Measurements from ENCODE around the gene YWHAE.

Gene YWHAE

DNA sequence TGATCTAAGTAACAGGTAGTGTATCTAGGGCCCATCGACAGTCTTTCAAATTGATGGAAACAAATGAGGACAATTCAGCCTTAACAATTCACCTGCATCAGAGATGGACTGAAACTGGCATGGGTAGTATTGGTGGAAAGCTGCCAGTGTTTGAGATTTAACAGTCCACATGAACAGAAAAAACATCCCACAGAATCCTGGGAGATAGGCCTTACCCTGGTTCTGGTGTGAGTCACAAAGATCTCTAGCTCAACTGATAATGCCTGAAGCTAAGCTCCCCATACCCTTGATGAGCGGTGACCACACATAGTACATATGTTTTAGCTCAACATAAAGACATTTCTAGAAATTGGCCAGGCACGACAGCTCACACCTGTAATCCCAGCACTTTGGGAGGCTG is 34.1 kb upstream of the YWHAE start:
- Histone ChIP-seq H3K9ac (no peak overlapping the region), H2AFZ (ENCODE audit: low read depth) (no peak overlapping the region), H3K4me1 (ENCODE audit: low read depth, poor library complexity, severe bottlenecking) (peaks cover 23% of the 10 kb centered on the region), H3K4me2 (no peak overlapping the region), H3K79me2 (ENCODE audit: insufficient read depth, low read depth) (peaks cover 43% of the 10 kb centered on the region; the same call in 1 of the 2 replicates), H3K4me3 (IDR thresholded peaks at IDR 0.05; ENCODE audit: insufficient read depth, low read depth, low read length) (no peak overlapping the region), H3K27me3 (ENCODE audit: insufficient read depth, low read depth) (no peaks in the 10 kb centered on the region), H3K36me3 (ENCODE audit: insufficient read depth) (no peaks in the 10 kb centered on the region), H3K27ac (no peak overlapping the region), H4K20me1 (ENCODE audit: insufficient read depth) (no peaks in the 10 kb centered on the region)
- TF ChIP-seq CTCF (conservative IDR thresholded peaks at IDR 0.05; ENCODE audit: low read depth, low read length), result no peak

DNA sequence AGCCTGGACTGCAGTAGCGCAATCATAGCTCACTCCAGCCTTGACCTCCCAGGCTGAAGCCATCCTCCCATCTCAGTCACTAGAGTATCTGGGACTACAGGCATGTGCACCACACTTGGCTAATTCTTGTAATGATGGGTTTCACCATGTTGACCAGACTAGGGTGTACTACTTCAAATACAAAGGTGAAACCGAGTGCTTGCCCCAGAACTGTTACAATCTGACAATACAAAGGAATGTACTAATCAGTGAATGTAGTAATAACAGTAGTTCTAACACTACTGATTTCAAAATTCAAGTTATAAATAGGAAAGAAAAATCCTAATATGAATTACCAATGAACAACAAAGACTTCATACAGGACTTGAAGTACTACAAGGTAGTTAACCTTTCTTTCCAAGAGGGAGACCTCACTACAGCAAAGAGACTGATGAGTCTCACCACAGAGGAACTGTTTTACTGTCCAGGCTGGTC is 31.6 kb upstream of the YWHAE start:
- H3K36me3 ChIP-seq (ENCODE audit: insufficient read depth), result no peaks in the 10 kb centered on the region
- H3K4me1 ChIP-seq (ENCODE audit: low read depth, poor library complexity, severe bottlenecking), result peaks cover 19% of the 10 kb centered on the region
- H3K4me2 ChIP-seq, result no peak overlapping the region
- H4K20me1 ChIP-seq (ENCODE audit: insufficient read depth), result no peaks in the 10 kb centered on the region
- no peak for TF ChIP-seq CTCF (conservative IDR thresholded peaks at IDR 0.05; ENCODE audit: low read depth, low read length)
- no peaks in the 10 kb centered on the region for H3K27me3 ChIP-seq (ENCODE audit: insufficient read depth, low read depth)
- H3K9ac ChIP-seq, result no peak overlapping the region
- H3K27ac ChIP-seq, result no peak overlapping the region
- no peak overlapping the region for H3K4me3 ChIP-seq (IDR thresholded peaks at IDR 0.05; ENCODE audit: insufficient read depth, low read depth, low read length)
- H2AFZ ChIP-seq (ENCODE audit: low read depth), result no peak overlapping the region
- H3K79me2 ChIP-seq (ENCODE audit: insufficient read depth, low read depth), result peaks cover 26% of the 10 kb centered on the region; the same call in 1 of the 2 replicates

- H3K27me3 ChIP-seq (ENCODE audit: insufficient read depth, low read depth), result no peaks in the 10 kb centered on the region
- TF ChIP-seq CTCF (conservative IDR thresholded peaks at IDR 0.05; ENCODE audit: low read depth, low read length), result no peak
- no peak overlapping the region for H3K4me2 ChIP-seq
- no peaks in the 10 kb centered on the region for H3K4me1 ChIP-seq (ENCODE audit: low read depth, poor library complexity, severe bottlenecking)
- no peak overlapping the region for H3K9ac ChIP-seq
- no peak overlapping the region for H3K27ac ChIP-seq
- H3K79me2 ChIP-seq (ENCODE audit: insufficient read depth, low read depth), result no peaks in the 10 kb centered on the region; the same call in 1 of the 2 replicates
- no peak overlapping the region for H2AFZ ChIP-seq (ENCODE audit: low read depth)
- H3K36me3 ChIP-seq (ENCODE audit: insufficient read depth), result peaks cover 3% of the 10 kb centered on the region; the same call in 1 of the 2 replicates
- no peak overlapping the region for H3K4me3 ChIP-seq (IDR thresholded peaks at IDR 0.05; ENCODE audit: insufficient read depth, low read depth, low read length)
- no peaks in the 10 kb centered on the region for H4K20me1 ChIP-seq (ENCODE audit: insufficient read depth)
Observed at GRCh38 chr17:1423456-1424135, 23.6 kb upstream of the YWHAE start.

DNA sequence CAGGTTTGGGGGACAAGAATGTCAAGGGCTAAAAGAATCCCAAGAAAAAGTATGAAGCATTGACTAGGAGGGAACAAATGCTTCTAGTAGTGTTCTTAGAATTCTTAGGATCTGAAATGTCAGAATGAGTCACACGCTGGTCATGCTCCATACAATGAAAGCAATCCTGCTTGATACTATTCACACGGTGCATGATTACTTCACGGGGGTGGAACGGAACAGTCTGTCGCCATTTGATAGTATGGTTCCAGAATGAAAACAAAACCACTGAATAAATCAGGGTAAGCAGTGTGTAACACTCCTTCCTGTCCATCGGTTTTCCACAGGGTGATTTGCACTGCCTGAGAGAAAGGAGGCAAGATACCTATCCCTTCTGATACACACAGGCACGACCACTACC is 22.9 kb upstream of the YWHAE start:
- H3K79me2 ChIP-seq (ENCODE audit: insufficient read depth, low read depth), result no peaks in the 10 kb centered on the region; the same call in 1 of the 2 replicates
- no peak for TF ChIP-seq CTCF (conservative IDR thresholded peaks at IDR 0.05; ENCODE audit: low read depth, low read length)
- H4K20me1 ChIP-seq (ENCODE audit: insufficient read depth), result no peaks in the 10 kb centered on the region
- no peaks in the 10 kb centered on the region for H3K27me3 ChIP-seq (ENCODE audit: insufficient read depth, low read depth)
- peaks cover 3% of the 10 kb centered on the region; the same call in 1 of the 2 replicates for H3K36me3 ChIP-seq (ENCODE audit: insufficient read depth)
- no peak overlapping the region for H3K4me3 ChIP-seq (IDR thresholded peaks at IDR 0.05; ENCODE audit: insufficient read depth, low read depth, low read length)
- no peak overlapping the region for H3K4me2 ChIP-seq
- no peaks in the 10 kb centered on the region for H3K4me1 ChIP-seq (ENCODE audit: low read depth, poor library complexity, severe bottlenecking)
- H3K9ac ChIP-seq, result no peak overlapping the region
- H2AFZ ChIP-seq (ENCODE audit: low read depth), result no peak overlapping the region
- H3K27ac ChIP-seq, result no peak overlapping the region

Measured in KMS-11 (cell line).